A673 (cell line): ENCODE measurements around the gene ADAMTS5. TPM values are rescaled to one million over a fixed set of nuclear protein-coding genes. Genes with fewer than 3 reads are reported as not detected.

Source experiments
- BruUV-seq: library from RNA; stranded (reverse); fragments of 400-500 nt; replicated peaks from 2 replicates; lab custom pipeline; 2021; lab: Mats Ljungman, UMichigan
- CTCF ChIA-PET: fragments of 300-600 bp; sonication (Branson Sonifier 250); formaldehyde crosslinking; loops from one replicate; lab custom pipeline; 2022; ENCODE audit warnings: antibody characterized with exemption; lab: Charles Lee
- POLR2A ChIA-PET: fragments of 300-600 bp; sonication (Branson Sonifier 250); formaldehyde crosslinking; loops from one replicate; lab custom pipeline; 2022; ENCODE audit warnings: antibody characterized with exemption; ENCODE audit not compliant: low non-redundant PET; lab: Charles Lee
- DNase-seq: peaks from one replicate; pipeline ENCODE4 v3.0.0-alpha.2; 2015; ENCODE audit warnings: low spot score
- H3K27ac ChIP-seq: fragments of 200-600 bp; sonication (generic); 2 replicates; pipeline ENCODE4 v1.5.1; 2016; ENCODE audit warnings: mixed run types, low read depth, mild to moderate bottlenecking, mixed read lengths, antibody characterized with exemption, low read length; ENCODE audit not compliant: poor library complexity, severe bottlenecking
- H3K27me3 ChIP-seq: fragments of 200-600 bp; sonication (generic); replicated peaks from 2 replicates; pipeline ENCODE4 v1.6.1; 2017; ENCODE audit warnings: mixed run types, low read depth, mild to moderate bottlenecking, mixed read lengths, antibody characterized with exemption, low read length; ENCODE audit not compliant: insufficient read depth, poor library complexity
- H3K36me3 ChIP-seq: fragments of 200-600 bp; sonication (generic); 2 replicates; pipeline ENCODE4 v1.6.1; 2016; ENCODE audit warnings: mixed run types, mild to moderate bottlenecking, mixed read lengths, antibody characterized with exemption, low read length; ENCODE audit not compliant: insufficient read depth, poor library complexity, severe bottlenecking
- H3K4me1 ChIP-seq: fragments of 200-600 bp; sonication (generic); 2 replicates; pipeline ENCODE4 v1.6.1; 2017; ENCODE audit warnings: mixed run types, mild to moderate bottlenecking, mixed read lengths, antibody characterized with exemption, low read length; ENCODE audit not compliant: insufficient read depth, poor library complexity, severe bottlenecking
- H3K4me3 ChIP-seq: fragments of 200-600 bp; sonication (generic); 2 replicates; pipeline ENCODE4 v1.5.1; 2016; ENCODE audit warnings: low read depth, mixed run types, mild to moderate bottlenecking, mixed read lengths, low read length; ENCODE audit not compliant: poor library complexity, severe bottlenecking
- H3K9me3 ChIP-seq: fragments of 200-600 bp; sonication (generic); 2 replicates; pipeline ENCODE4 v1.6.1; 2016; ENCODE audit warnings: mixed run types, low read depth, mild to moderate bottlenecking, mixed read lengths, antibody characterized with exemption, low read length; ENCODE audit not compliant: poor library complexity, severe bottlenecking
- CTCF ChIP-seq: fragments of 300-800, 200-600 bp; sonication (generic); conservative IDR thresholded peaks from 2 replicates; pipeline ENCODE4 v1.5.1; 2017; ENCODE audit warnings: low read depth, mild to moderate bottlenecking, antibody characterized with exemption, low read length, moderate library complexity, mixed read lengths
- EZH2 ChIP-seq: fragments of 200-600 bp; sonication (generic); IDR thresholded peaks from 2 replicates; pipeline ENCODE4 v1.6.1; 2017; ENCODE audit warnings: borderline replicate concordance, low read depth, mild to moderate bottlenecking, mixed read lengths, antibody characterized with exemption, low read length; ENCODE audit not compliant: poor library complexity, severe bottlenecking
- intact Hi-C: fragments of 100-400 bp; cut with micrococcal nuclease; formaldehyde crosslinking; loops from one replicate; pipeline ENCODE4 v1.10.0; 2022; ENCODE audit not compliant: unreplicated experiment
- total RNA-seq: library from RNA; stranded (reverse); gene quantifications from 2 replicates; pipeline ENCODE4 v1.2.3, GENCODE V29; 2021

ADAMTS5 gene
- total RNA-seq, 1 experiment from 2014 or later: not detected

DNA sequence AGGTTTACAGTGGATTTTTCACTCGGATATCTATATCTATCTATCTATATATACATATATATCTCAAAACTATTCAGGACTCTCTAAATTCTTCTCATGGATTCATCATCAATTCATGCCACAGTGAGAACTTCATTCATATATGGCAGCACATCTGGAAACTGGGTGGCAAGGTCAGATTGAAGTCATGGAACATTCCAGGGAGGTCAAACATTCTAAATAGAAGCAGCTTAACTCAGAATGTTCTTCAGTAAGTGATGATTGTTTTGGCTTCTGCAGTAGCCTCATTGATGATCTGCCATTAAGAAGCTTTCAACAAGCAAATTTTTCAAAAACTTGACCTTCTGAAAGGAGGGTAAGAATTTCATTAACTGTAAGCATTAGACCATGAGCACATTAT, 74.7 kb downstream of the ADAMTS5 start:
- intact Hi-C loops: no loop called here

DNA sequence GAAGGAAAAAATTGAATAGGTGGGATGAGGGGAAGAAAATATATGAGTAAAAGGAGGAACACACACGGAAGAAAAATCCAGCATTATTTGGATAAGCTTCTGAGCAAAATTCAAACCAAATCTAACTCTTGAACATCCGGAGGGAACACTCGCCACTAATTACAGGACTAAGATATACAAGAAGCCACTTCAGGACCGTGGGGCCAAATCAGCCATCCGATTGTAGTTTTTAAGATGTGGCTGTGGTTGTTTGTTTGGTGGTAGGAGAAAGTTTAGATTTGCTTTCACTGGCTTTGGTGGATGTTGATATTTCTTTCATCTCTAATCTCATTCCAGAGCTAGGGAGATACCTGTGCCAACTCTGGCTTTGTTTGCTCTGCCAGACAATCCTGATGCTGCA, 78.0 kb downstream of the ADAMTS5 start:
- ChIA-PET CTCF (no interaction called here), POLR2A (no interaction called here)
- H3K27me3 ChIP-seq: peaks cover 30% of the 10 kb centered on the region
- no TSS peak for BruUV-seq
- intact Hi-C loops: loop anchor here (10.0 kb wide), 1 partner anchor 676 kb away; no protein-coding TSS in a partner anchor
- H3K27ac ChIP-seq: no peak overlapping the region
- no peaks in the 10 kb centered on the region for H3K36me3 ChIP-seq
- no peaks in the 10 kb centered on the region for H3K9me3 ChIP-seq
- no peak for DNase-seq
- no peak overlapping the region for H3K4me3 ChIP-seq
- TF ChIP-seq CTCF: no peak
- TF ChIP-seq EZH2: no peak
- H3K4me1 ChIP-seq: no peaks in the 10 kb centered on the region

More for the DNA sequence above, 74.7 kb downstream of the ADAMTS5 start:
- Histone ChIP-seq H3K4me3 (no peak overlapping the region), H3K27ac (no peak overlapping the region), H3K36me3 (no peaks in the 10 kb centered on the region), H3K27me3 (peaks cover 22% of the 10 kb centered on the region), H3K4me1 (no peaks in the 10 kb centered on the region), H3K9me3 (no peaks in the 10 kb centered on the region)
- no peak for DNase-seq
- TF ChIP-seq EZH2: no peak
- TF ChIP-seq CTCF: no peak
- ChIA-PET CTCF (no interaction called here), POLR2A (no interaction called here)
- BruUV-seq: no TSS peak

DNA sequence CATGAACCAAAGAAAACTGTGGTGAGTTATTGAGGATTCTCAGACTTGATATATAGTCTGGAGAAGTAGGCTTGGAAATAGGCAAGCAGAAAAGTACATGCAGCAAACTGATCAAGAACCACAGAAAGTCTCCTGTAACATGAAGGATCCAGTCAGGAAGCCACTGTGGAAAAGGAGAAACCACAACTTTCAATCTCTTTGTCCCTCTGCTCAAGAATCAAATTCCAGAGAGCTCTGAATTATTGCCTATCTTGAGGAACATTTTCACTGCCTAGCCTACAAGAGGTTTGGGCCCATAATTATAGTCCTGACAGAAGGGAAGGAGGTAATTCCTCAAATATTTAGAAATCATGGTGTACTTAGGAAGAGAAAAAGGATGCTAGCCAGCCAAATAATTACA, 78.6 kb downstream of the ADAMTS5 start:
- Histone ChIP-seq H3K4me1 (no peaks in the 10 kb centered on the region), H3K4me3 (no peak overlapping the region), H3K36me3 (no peaks in the 10 kb centered on the region), H3K27ac (no peak overlapping the region), H3K27me3 (peaks cover 30% of the 10 kb centered on the region), H3K9me3 (no peaks in the 10 kb centered on the region)
- ChIA-PET CTCF (no interaction called here), POLR2A (no interaction called here)
- intact Hi-C loops: loop anchor here (10.0 kb wide), 1 partner anchor 677 kb away; no protein-coding TSS in a partner anchor
- no TSS peak for BruUV-seq
- TF ChIP-seq CTCF: no peak
- no peak for TF ChIP-seq EZH2
- DNase-seq: no peak
